HepG2 (cell line): ENCODE results near the gene GRHPR. TPM values are rescaled to one million over a fixed set of nuclear protein-coding genes. Genes with fewer than 3 reads are reported as not detected.

Experiments
- ATAC-seq: fragments of 200-7000 bp; cut with Tn5 transposase; 3 replicates; pipeline ENCODE4 v1.9.1; 2020; ENCODE audit warnings: mild to moderate bottlenecking, moderate library complexity
- BruUV-seq: library from RNA; stranded (reverse); fragments of 400-500 nt; replicated peaks from 2 replicates; lab custom pipeline; 2021; lab: Mats Ljungman, UMichigan
- CTCF ChIA-PET: fragments of 300-600 bp; formaldehyde crosslinking; extraction: SDS; loops from one replicate; lab custom pipeline; 2021; ENCODE audit warnings: low total read pairs, inconsistent platforms, low intra/inter-chr PET ratio; lab: Yijun Ruan, JAX
- POLR2A ChIA-PET: fragments of 350-600 bp; sonication (Branson Sonifier 250); formaldehyde crosslinking; loops from one replicate; lab custom pipeline; 2020; ENCODE audit warnings: antibody characterized with exemption, inconsistent platforms; lab: Yijun Ruan, JAX
- DNase-seq: peaks from one replicate; pipeline ENCODE4 v3.0.0-alpha.2; 2015; ENCODE audit warnings: low spot score
- FAIRE-seq: peaks from 3 replicates; lab custom pipeline; 2011; peaks lifted over from hg19 to GRCh38; lab: Jason Lieb, UNC
- H2AFZ ChIP-seq: one replicate; pipeline ENCODE4 v1.6.1; 2011; ENCODE audit warnings: low read length, inconsistent platforms
- H3K27ac ChIP-seq: fragments of 300-600 bp; 3 replicates; pipeline ENCODE4 v1.8.0; 2011; ENCODE audit warnings: mixed run types, mild to moderate bottlenecking, mixed read lengths, low read length, inconsistent platforms; ENCODE audit not compliant: insufficient read depth; ENCODE audit errors: extremely low read length
- H3K27me3 ChIP-seq, 2 experiments: fragments of 200-600 bp in 1 of 2; 2 replicates in 1 of 2; 3 replicates in 1 of 2; pipeline versions ENCODE4 v1.6.0 to v1.8.0; 2011; ENCODE audit warnings: low read length in 2 of 2, mild to moderate bottlenecking in 2 of 2, moderate library complexity in 2 of 2, inconsistent platforms in 1 of 2; ENCODE audit not compliant: insufficient read depth in 2 of 2, control insufficient read depth in 1 of 2
- H3K36me3 ChIP-seq, 2 experiments: fragments of 200-600 bp in 1 of 2; replicated peaks in 1 of 2; 2 replicates in 1 of 2; 3 replicates in 1 of 2; pipeline versions ENCODE4 v1.5.1 to v1.8.0; 2011; ENCODE audit warnings: low read length in 2 of 2, inconsistent platforms in 1 of 2; ENCODE audit not compliant: insufficient read depth in 2 of 2, control insufficient read depth in 1 of 2
- H3K4me1 ChIP-seq: 2 replicates; pipeline ENCODE4 v1.5.1; 2012; ENCODE audit warnings: low read length, inconsistent platforms; ENCODE audit not compliant: insufficient read depth
- H3K4me2 ChIP-seq: 2 replicates; pipeline ENCODE4 v1.6.0; 2011; ENCODE audit warnings: low read depth, low read length, inconsistent platforms
- H3K4me3 ChIP-seq, 3 experiments: fragments of 200-600 bp in 1 of 3; sonication (generic), shearing (Covaris generic) in 1 of 3; replicated peaks in 1 of 3; 2 replicates each; pipeline ENCODE4 v1.5.1; 2011 to 2016; ENCODE audit warnings: low read length in 3 of 3, inconsistent platforms in 2 of 3, low read depth in 2 of 3, mild to moderate bottlenecking in 2 of 3, control low read depth in 1 of 3, mixed read lengths in 1 of 3; ENCODE audit not compliant: insufficient read depth in 1 of 3
- H3K79me2 ChIP-seq: one replicate; pipeline ENCODE4 v1.6.1; 2011; ENCODE audit warnings: low read length, inconsistent platforms; ENCODE audit not compliant: insufficient read depth
- H3K9ac ChIP-seq: 2 replicates; pipeline ENCODE4 v1.6.0; 2011; ENCODE audit warnings: mild to moderate bottlenecking, low read depth, low read length, inconsistent platforms; ENCODE audit not compliant: insufficient read depth
- H3K9me3 ChIP-seq: 2 replicates; pipeline ENCODE4 v1.5.1; 2012; ENCODE audit warnings: mild to moderate bottlenecking, low read length
- H4K20me1 ChIP-seq: 2 replicates; pipeline ENCODE4 v1.6.0; 2011; ENCODE audit warnings: inconsistent platforms, mild to moderate bottlenecking, low read length, moderate library complexity; ENCODE audit not compliant: insufficient read depth
- FOXO4 ChIP-seq: sonication (generic); formaldehyde crosslinking; conservative IDR thresholded peaks from 2 replicates; pipeline ENCODE4 v1.8.1; 2023; ENCODE audit warnings: missing genetic modification reagents
- HCFC1 ChIP-seq: fragments of 150-350 bp; IDR thresholded peaks from 2 replicates; pipeline ENCODE4 v1.6.1; 2014; ENCODE audit warnings: low read depth, low read length
- ZC3H13 ChIP-seq: sonication (generic); formaldehyde crosslinking; IDR thresholded peaks from 2 replicates; pipeline ENCODE4 v1.8.1; 2023; ENCODE audit warnings: mild to moderate bottlenecking, missing genetic modification reagents, moderate library complexity
- ZFP91 ChIP-seq: sonication (generic); formaldehyde crosslinking; IDR thresholded peaks from 2 replicates; pipeline ENCODE4 v1.9.0; 2022; ENCODE audit warnings: missing genetic modification reagents, mild to moderate bottlenecking, borderline replicate concordance
- ZNF18 ChIP-seq: sonication (generic); formaldehyde crosslinking; IDR thresholded peaks from 2 replicates; pipeline ENCODE4 v1.8.0; 2022; ENCODE audit warnings: mild to moderate bottlenecking, missing genetic modification reagents; ENCODE audit not compliant: insufficient replicate concordance
- ZNF564 ChIP-seq: sonication (generic); formaldehyde crosslinking; IDR thresholded peaks from 2 replicates; pipeline ENCODE4 v1.8.1; 2023; ENCODE audit warnings: mild to moderate bottlenecking, missing genetic modification reagents
- ZNF883 ChIP-seq: sonication (generic); formaldehyde crosslinking; IDR thresholded peaks from 2 replicates; pipeline ENCODE4 v1.5.1; 2020; ENCODE audit warnings: mild to moderate bottlenecking, missing genetic modification reagents; ENCODE audit errors: not compliant biosample characterization
- WGBS: methylation state at CpG from one replicate; pipeline ENCODE4 v1.1.6; 2017; ENCODE audit warnings: low lambda C conversion rate; 5-methylcytosine and 5-hydroxymethylcytosine counted together
- in situ Hi-C: cut with HindIII; loops from 2 replicates; pipeline ENCODE4 v1.10.0; 2017; ENCODE audit warnings: low pct_unique_long_range_greater_than_20kb; ENCODE audit not compliant: extremely low pct_ligation_motif_present
- intact Hi-C: fragments of 100-400 bp; cut with micrococcal nuclease; formaldehyde crosslinking; loops from one replicate; pipeline ENCODE4 v1.10.0; 2022; ENCODE audit not compliant: unreplicated experiment
- polyA plus RNA-seq, 8 experiments: library from polyadenylated mRNA; depleted of rRNA in 3 of 8; stranded (reverse) in 7 of 8; unstranded in 1 of 8; fragments of >200 nt; fragmentation: Illumina TruSeq in 4 of 8; extraction: Trizol in 4 of 8; gene quantifications; 2 replicates each; pipeline versions ENCODE4 v1.2.1 to v1.2.3, GENCODE V29; 2011 to 2016; ENCODE audit warnings: low read depth in 4 of 8, missing spikeins in 1 of 8, mixed read lengths in 1 of 8; ENCODE audit not compliant: insufficient read depth in 1 of 8
- total RNA-seq, 5 experiments: library from RNA; depleted of rRNA; stranded (reverse); fragments of >200 nt; fragmentation: Illumina TruSeq; extraction: Trizol; gene quantifications; 2 replicates each; pipeline ENCODE4 v1.2.3, GENCODE V29; 2016; ENCODE audit warnings: low read depth in 1 of 5

The GRHPR gene
- total and polyA plus RNA-seq, 2 of the 13 experiments (the other 11 are each of a cell fraction or from before 2014, with no cell fraction given), result 113 to 115 TPM

- ChIA-PET CTCF (no interaction called here), POLR2A (no interaction called here)
- H3K27ac ChIP-seq, result no peak overlapping the region
- no peaks in the 10 kb centered on the region for H3K36me3 ChIP-seq
- in situ Hi-C loops (loop anchor here (5.0 kb wide), 1 partner anchor 388 kb away; no protein-coding TSS in a partner anchor), intact Hi-C loops (no loop called here)
- no peak overlapping the region for H3K4me2 ChIP-seq
- FAIRE-seq (no peak), ATAC-seq (peak; percentile 14; the same call in 1 of the 3 replicates), DNase-seq (no peak)
- no peak overlapping the region for H3K4me3 ChIP-seq
- H3K27me3 ChIP-seq, result peaks cover 1 to 9% of the 10 kb centered on the region in 2 experiments; a peak in 3 of 5 replicates
- WGBS, result 7% methylated on average over 3 of the region's 6 CpGs
- no peak for TF ChIP-seq ZC3H13 (CRISPR knock-in tag)
- no peak for TF ChIP-seq ZFP91
- TF ChIP-seq FOXO4, result 0 out of 2 replicates have a peak, but pooled peaks have one; percentile 3
- no TSS peak for BruUV-seq
- H4K20me1 ChIP-seq, result no peaks in the 10 kb centered on the region
- no peak overlapping the region for H3K9ac ChIP-seq
- no peak overlapping the region for H2AFZ ChIP-seq
- no peaks in the 10 kb centered on the region for H3K79me2 ChIP-seq
- H3K9me3 ChIP-seq, result no peaks in the 10 kb centered on the region
- peaks cover 17% of the 10 kb centered on the region for H3K4me1 ChIP-seq
Measured at GRCh38 chr9:37385286-37385685, 37.2 kb upstream of the GRHPR start.

GRCh38 chr9:37386988-37387387 lies 35.5 kb upstream of the GRHPR start:
- peaks cover 15% of the 10 kb centered on the region for H3K4me1 ChIP-seq
- CTCF ChIA-PET, result no interaction called here
- WGBS, result 65% methylated on average over 10 of the region's 10 CpGs

More at GRCh38 chr9:37386988-37387387, 35.5 kb upstream of the GRHPR start:
- intact Hi-C loops (no loop called here), in situ Hi-C loops (loop anchor here (5.0 kb wide), 1 partner anchor 390 kb away; no protein-coding TSS in a partner anchor)
- H3K27me3 ChIP-seq, result peaks cover 1 to 9% of the 10 kb centered on the region in 2 experiments; a peak in 3 of 5 replicates
- no peak overlapping the region for H2AFZ ChIP-seq
- BruUV-seq, result no TSS peak
- TF ChIP-seq ZNF564, result no peak
- TF ChIP-seq HCFC1, result no peak
- TF ChIP-seq ZNF883 (CRISPR knock-in tag), result no peak
- no peak for TF ChIP-seq ZNF18 (CRISPR knock-in tag)
- no peak overlapping the region for H3K27ac ChIP-seq
- no peaks in the 10 kb centered on the region for H3K79me2 ChIP-seq
- ATAC-seq (no peak), FAIRE-seq (no peak), DNase-seq (no peak)
- H3K4me3 ChIP-seq, result no peak overlapping the region
- no peak overlapping the region for H3K9ac ChIP-seq
- H4K20me1 ChIP-seq, result no peaks in the 10 kb centered on the region
- H3K36me3 ChIP-seq, result no peaks in the 10 kb centered on the region
- no peaks in the 10 kb centered on the region for H3K9me3 ChIP-seq
- POLR2A ChIA-PET, result no interaction called here
- H3K4me2 ChIP-seq, result no peak overlapping the region
